Glomerular endothelial cell (primary cell): ENCODE data around the gene GRIK5. TPM values are rescaled to one million over a fixed set of nuclear protein-coding genes. Genes with fewer than 3 reads are reported as not detected.

Experiments
- DNase-seq: peaks from one replicate; pipeline ENCODE4 v3.0.0-alpha.2; 2011; ENCODE audit warnings: low read depth, low spot score; ENCODE audit errors: extremely low read depth
- total RNA-seq: library from RNA; depleted of rRNA; stranded (reverse); fragments of >200 nt; gene quantifications from 2 replicates; pipeline ENCODE4 v1.2.3, GENCODE V29; 2015

GRIK5 gene
- total RNA-seq, 1 donor from 2014 or later, result 0.23 TPM

- DNase-seq, result no peak
These were observed 112.1 kb downstream of the GRIK5 start for GRCh38 chr19:41957838-41958366.

- DNase-seq, result no peak
These were observed 112.7 kb downstream of the GRIK5 start for GRCh38 chr19:41957161-41957837.

- DNase-seq, result no peak
These were observed 113.4 kb downstream of the GRIK5 start for GRCh38 chr19:41956621-41957020.

- DNase-seq, result no peak
These were observed 114.5 kb downstream of the GRIK5 start for GRCh38 chr19:41955521-41955920.

GRCh38 chr19:41951686-41952172, 118.3 kb downstream of the GRIK5 start:
- DNase-seq, result no peak

Other genes with a start within 250 kb of the GRIK5 start
- not detected in 2 replicates for gene LYPD4, start 225.5 kb downstream of the GRIK5 start, total RNA-seq
- not detected in 2 replicates for gene DMRTC2, start 225.2 kb downstream of the GRIK5 start, total RNA-seq
- 1,545 and 1,877 TPM in 2 replicates for gene RPS19, start 210.0 kb downstream of the GRIK5 start, total RNA-seq
- gene CD79A, start 192.9 kb downstream of the GRIK5 start, total RNA-seq, result 0.47 TPM in 1 of 2 replicates, not detected in the other
- gene ARHGEF1, start 187.0 kb downstream of the GRIK5 start, total RNA-seq, result 94.4 and 112 TPM in 2 replicates
- not detected in 2 replicates for gene ERFL, start 141.8 kb downstream of the GRIK5 start, total RNA-seq
- 232 and 270 TPM in 2 replicates for gene RABAC1, start 110.9 kb downstream of the GRIK5 start, total RNA-seq
- 0.06 TPM in 1 of 2 replicates, not detected in the other for gene ATP1A3, start 76.0 kb downstream of the GRIK5 start, total RNA-seq
- gene ZNF574, start 6.0 kb upstream of the GRIK5 start, total RNA-seq, result 16.2 and 20.4 TPM in 2 replicates
- 7.4 and 10.7 TPM in 2 replicates for gene POU2F2, start 62.2 kb upstream of the GRIK5 start, total RNA-seq
- 34.5 and 35.9 TPM in 2 replicates for gene DEDD2, start 147.5 kb upstream of the GRIK5 start, total RNA-seq
- 6.2 and 10.4 TPM in 2 replicates for gene ZNF526, start 150.1 kb upstream of the GRIK5 start, total RNA-seq
- 29.1 and 36.5 TPM in 2 replicates for gene GSK3A, start 172.4 kb upstream of the GRIK5 start, total RNA-seq
- 56.6 and 57.4 TPM in 2 replicates for gene ERF, start 184.9 kb upstream of the GRIK5 start, total RNA-seq
- 68.8 and 80.2 TPM in 2 replicates for gene CIC, start 199.0 kb upstream of the GRIK5 start, total RNA-seq
- 0.10 and 1.8 TPM in 2 replicates for gene PRR19, start 231.9 kb upstream of the GRIK5 start, total RNA-seq
- 39.5 and 45.0 TPM in 2 replicates for gene PAFAH1B3, start 232.4 kb upstream of the GRIK5 start, total RNA-seq
- 0.29 TPM in 1 of 2 replicates, not detected in the other for gene TMEM145, start 243.1 kb upstream of the GRIK5 start, total RNA-seq